ENCODE results near the gene TXNDC8. TPM values are rescaled to one million over a fixed set of nuclear protein-coding genes. Genes with fewer than 3 reads are reported as not detected.
A peak's percentile ranks its signal among the peaks of the same experiment; 100 is the strongest.

The TXNDC8 gene
- total and polyA plus RNA-seq, 7 experiments from 2014 or later, result not detected

GRCh38 chr9:110270211-110270995, 67.3 kb downstream of the TXNDC8 start:
- intact Hi-C loops (cut with micrococcal nuclease), result no loop called here
- Mint-ChIP-seq H3K27me3 (peaks cover 0 to 28% (median 0%) of the 10 kb centered on the region in 5 donors), H3K36me3 (no peaks in the 10 kb centered on the region), H3K27ac (no peak overlapping the region), H3K4me3 (no peak overlapping the region), H3K4me1 (peaks cover 0 to 2% (median 0%) of the 10 kb centered on the region in 7 donors), H3K9me3 (no peaks in the 10 kb centered on the region)
- no peak for DNase-seq
- Histone ChIP-seq H3K4me3 (ENCODE audit: low read length) (no peak overlapping the region), H3K9me3 (ENCODE audit: control insufficient read depth in 2 of 3, low read length in 3 of 3) (no peaks in the 10 kb centered on the region), H3K27ac (ENCODE audit: low read depth, low read length) (no peak overlapping the region), H3K4me1 (ENCODE audit: control insufficient read depth in 2 of 2, insufficient read depth in 2 of 2, low read length in 2 of 2) (no peaks in the 10 kb centered on the region), H3K36me3 (ENCODE audit: control insufficient read depth in 2 of 3, insufficient read depth in 3 of 3, low read length in 3 of 3) (no peaks in the 10 kb centered on the region), H3K27me3 (ENCODE audit: control insufficient read depth in 2 of 2, insufficient read depth in 2 of 2, low read length in 2 of 2) (no peaks in the 10 kb centered on the region)
- ChIA-PET POLR2A (no interaction called here), CTCF (no interaction called here)
- ATAC-seq, result no peak

- no peaks in the 10 kb centered on the region for H3K4me1 ChIP-seq (ENCODE audit: control insufficient read depth in 2 of 2, insufficient read depth in 2 of 2, low read length in 2 of 2)
- ATAC-seq (no peak), DNase-seq (no peak)
- H3K27me3 ChIP-seq (ENCODE audit: control insufficient read depth in 2 of 2, insufficient read depth in 2 of 2, low read length in 2 of 2), result no peaks in the 10 kb centered on the region
- Mint-ChIP-seq H3K27me3 (peaks cover 0 to 34% (median 0%) of the 10 kb centered on the region in 5 donors), H3K4me1 (peaks cover 0 to 2% (median 0%) of the 10 kb centered on the region in 7 donors), H3K36me3 (no peaks in the 10 kb centered on the region), H3K9me3 (peaks cover 0 to 5% (median 0%) of the 10 kb centered on the region in 11 donors), H3K4me3 (no peak overlapping the region), H3K27ac (no peak overlapping the region)
- H3K9me3 ChIP-seq (ENCODE audit: control insufficient read depth in 2 of 3, low read length in 3 of 3), result no peaks in the 10 kb centered on the region
- no peak overlapping the region for H3K4me3 ChIP-seq (ENCODE audit: low read length)
- intact Hi-C loops (cut with micrococcal nuclease), result no loop called here
- H3K27ac ChIP-seq (ENCODE audit: low read depth, low read length), result no peak overlapping the region
- no peaks in the 10 kb centered on the region for H3K36me3 ChIP-seq (ENCODE audit: control insufficient read depth in 2 of 3, insufficient read depth in 3 of 3, low read length in 3 of 3)
- ChIA-PET CTCF (no interaction called here), POLR2A (no interaction called here)
Measured at GRCh38 chr9:110266795-110267194, 70.9 kb downstream of the TXNDC8 start.

- ATAC-seq, result no peak
- no peak overlapping the region for H3K4me3 Mint-ChIP-seq
- no peaks in the 10 kb centered on the region for H3K27me3 ChIP-seq (ENCODE audit: control insufficient read depth in 2 of 2, insufficient read depth in 2 of 2, low read length in 2 of 2)
Measured at GRCh38 chr9:110261632-110262031, 76.0 kb downstream of the TXNDC8 start.

GRCh38 chr9:110260911-110261310, 76.8 kb downstream of the TXNDC8 start:
- ATAC-seq (no peak), DNase-seq (no peak)
- ChIA-PET CTCF (no interaction called here), POLR2A (no interaction called here)
- Mint-ChIP-seq H3K9me3 (peaks cover 0 to 5% (median 0%) of the 10 kb centered on the region in 11 donors), H3K4me1 (peaks cover 7 to 17% (median 10%) of the 10 kb centered on the region in 7 donors), H3K4me3 (no peak overlapping the region), H3K27me3 (peaks cover 0 to 32% (median 0%) of the 10 kb centered on the region in 5 donors), H3K36me3 (peaks cover 0 to 2% (median 0%) of the 10 kb centered on the region in 5 donors), H3K27ac (no peak overlapping the region)
- Histone ChIP-seq H3K9me3 (ENCODE audit: control insufficient read depth in 2 of 3, low read length in 3 of 3) (no peaks in the 10 kb centered on the region), H3K27ac (ENCODE audit: low read depth, low read length) (no peak overlapping the region), H3K4me1 (ENCODE audit: control insufficient read depth in 2 of 2, insufficient read depth in 2 of 2, low read length in 2 of 2) (peaks cover 4 to 7% of the 10 kb centered on the region in 2 donors), H3K27me3 (ENCODE audit: control insufficient read depth in 2 of 2, insufficient read depth in 2 of 2, low read length in 2 of 2) (no peaks in the 10 kb centered on the region), H3K4me3 (ENCODE audit: low read length) (no peak overlapping the region), H3K36me3 (ENCODE audit: control insufficient read depth in 2 of 3, insufficient read depth in 3 of 3, low read length in 3 of 3) (no peaks in the 10 kb centered on the region)
- intact Hi-C loops (cut with micrococcal nuclease), result loop anchor here in 1 of 2 donors (1.0 kb wide), 1 partner anchor 7 kb away; no protein-coding TSS in a partner anchor

More at GRCh38 chr9:110261632-110262031, 76.0 kb downstream of the TXNDC8 start:
- Histone ChIP-seq H3K9me3 (ENCODE audit: control insufficient read depth in 2 of 3, low read length in 3 of 3) (no peaks in the 10 kb centered on the region), H3K27ac (ENCODE audit: low read depth, low read length) (no peak overlapping the region), H3K4me1 (ENCODE audit: control insufficient read depth in 2 of 2, insufficient read depth in 2 of 2, low read length in 2 of 2) (peaks cover 4 to 7% of the 10 kb centered on the region in 2 donors), H3K36me3 (ENCODE audit: control insufficient read depth in 2 of 3, insufficient read depth in 3 of 3, low read length in 3 of 3) (no peaks in the 10 kb centered on the region), H3K4me3 (ENCODE audit: low read length) (no peak overlapping the region)
- Mint-ChIP-seq H3K9me3 (peaks cover 0 to 5% (median 0%) of the 10 kb centered on the region in 11 donors), H3K27ac (no peak overlapping the region), H3K4me1 (peaks cover 7 to 17% (median 10%) of the 10 kb centered on the region in 7 donors), H3K36me3 (no peaks in the 10 kb centered on the region), H3K27me3 (peaks cover 0 to 34% (median 0%) of the 10 kb centered on the region in 5 donors)
- ChIA-PET CTCF (no interaction called here), POLR2A (no interaction called here)
- intact Hi-C loops (cut with micrococcal nuclease), result no loop called here
- DNase-seq, result no peak

- no peak overlapping the region for H3K4me3 ChIP-seq (ENCODE audit: low read length)
- H3K27me3 ChIP-seq (ENCODE audit: control insufficient read depth in 2 of 2, insufficient read depth in 2 of 2, low read length in 2 of 2), result no peaks in the 10 kb centered on the region
- CTCF ChIA-PET, result no interaction called here
- Mint-ChIP-seq H3K27ac (no peak overlapping the region), H3K4me3 (no peak overlapping the region), H3K27me3 (peaks cover 0 to 21% (median 0%) of the 10 kb centered on the region in 5 donors), H3K36me3 (peaks cover 0 to 3% (median 0%) of the 10 kb centered on the region in 5 donors), H3K4me1 (peaks cover 15 to 24% (median 17%) of the 10 kb centered on the region in 7 donors), H3K9me3 (peaks cover 0 to 4% (median 0%) of the 10 kb centered on the region in 11 donors)
- POLR2A ChIA-PET, result no interaction called here
- peaks cover 4 to 11% of the 10 kb centered on the region in 2 donors for H3K4me1 ChIP-seq (ENCODE audit: control insufficient read depth in 2 of 2, insufficient read depth in 2 of 2, low read length in 2 of 2)
- no peaks in the 10 kb centered on the region for H3K36me3 ChIP-seq (ENCODE audit: control insufficient read depth in 2 of 3, insufficient read depth in 3 of 3, low read length in 3 of 3)
- H3K27ac ChIP-seq (ENCODE audit: low read depth, low read length), result no peak overlapping the region
- no peaks in the 10 kb centered on the region for H3K9me3 ChIP-seq (ENCODE audit: control insufficient read depth in 2 of 3, low read length in 3 of 3)
- ATAC-seq (no peak), DNase-seq (no peak)
- intact Hi-C loops (cut with micrococcal nuclease), result loop anchor here (5.0 to 10.0 kb wide), 7 partner anchors 212 to 1327 kb away; partner anchors contain the start of genes ABITRAM (in 2 of the 2), ELP1 (in 2 of the 2), CTNNAL1 (in 1 of the 2) and ECPAS (in 1 of the 2)
Measured at GRCh38 chr9:110259566-110259965, 78.1 kb downstream of the TXNDC8 start.

- Histone ChIP-seq H3K36me3 (ENCODE audit: control insufficient read depth in 2 of 3, insufficient read depth in 3 of 3, low read length in 3 of 3) (no peaks in the 10 kb centered on the region), H3K4me3 (ENCODE audit: low read length) (no peak overlapping the region), H3K9me3 (ENCODE audit: control insufficient read depth in 2 of 3, low read length in 3 of 3) (no peaks in the 10 kb centered on the region), H3K4me1 (ENCODE audit: control insufficient read depth in 2 of 2, insufficient read depth in 2 of 2, low read length in 2 of 2) (peaks cover 4 to 11% of the 10 kb centered on the region in 2 donors), H3K27me3 (ENCODE audit: control insufficient read depth in 2 of 2, insufficient read depth in 2 of 2, low read length in 2 of 2) (no peaks in the 10 kb centered on the region), H3K27ac (ENCODE audit: low read depth, low read length) (no peak overlapping the region)
- H3K4me3 Mint-ChIP-seq, result no peak overlapping the region
- H3K4me1 Mint-ChIP-seq, result peaks cover 16 to 33% (median 22%) of the 10 kb centered on the region in 7 donors
- peak overlapping the region in 1 of 9 donors; percentile 15 for H3K27ac Mint-ChIP-seq
- ATAC-seq (no peak), DNase-seq (no peak)
- H3K9me3 Mint-ChIP-seq, result peaks cover 0 to 2% (median 0%) of the 10 kb centered on the region in 11 donors
- POLR2A ChIA-PET, result no interaction called here
- peaks cover 0 to 3% (median 0%) of the 10 kb centered on the region in 5 donors for H3K36me3 Mint-ChIP-seq
- intact Hi-C loops (cut with micrococcal nuclease), result loop anchor here (5.0 to 10.0 kb wide), 7 partner anchors 211 to 1326 kb away; partner anchors contain the start of genes ABITRAM (in 2 of the 2), ELP1 (in 2 of the 2), CTNNAL1 (in 1 of the 2) and ECPAS (in 1 of the 2)
- CTCF ChIA-PET, result no interaction called here
- H3K27me3 Mint-ChIP-seq, result peaks cover 0 to 18% (median 0%) of the 10 kb centered on the region in 5 donors
Measured at GRCh38 chr9:110258690-110259091, 79.0 kb downstream of the TXNDC8 start.

Measured in naive thymus-derived CD4-positive, alpha-beta T cell (primary cell).